Stomach (tissue), 4 donors: ENCODE data around the gene KCTD17.

Experiments used
- CTCF ChIP-seq, 7 experiments: fragments of 450-650 bp in 4 of 7; fragments of 200-600 bp in 3 of 7; sonication (generic) in 3 of 7; IDR thresholded peaks; one replicate each; pipeline ENCODE4 v1.5.1; 2016 to 2019; ENCODE audit warnings: antibody characterized with exemption in 7 of 7, control low read depth in 2 of 7, mild to moderate bottlenecking in 1 of 7
- EP300 ChIP-seq: sonication (generic); formaldehyde crosslinking; IDR thresholded peaks from one replicate; pipeline ENCODE4 v1.6.1; 2017; ENCODE audit warnings: antibody characterized with exemption
- POLR2A ChIP-seq, 4 donors: fragments of 450-650 bp; IDR thresholded peaks; one replicate each; pipeline ENCODE4 v1.6.1; 2016; ENCODE audit warnings: antibody characterized with exemption in 4 of 4, control low read depth in 2 of 4, mild to moderate bottlenecking in 1 of 4, moderate library complexity in 1 of 4
- POLR2AphosphoS5 ChIP-seq, 3 donors: sonication (generic); formaldehyde crosslinking; IDR thresholded peaks; one replicate each; pipeline ENCODE4 v1.6.1; 2016; ENCODE audit warnings: antibody characterized with exemption in 3 of 3

GRCh38 chr22:37100589-37101127 is 49.1 kb downstream of the KCTD17 start:
- TF ChIP-seq POLR2A (IDR thresholded peaks at IDR 0.05): no peak
- TF ChIP-seq POLR2AphosphoS5 (IDR thresholded peaks at IDR 0.05): no peak
- TF ChIP-seq CTCF (IDR thresholded peaks at IDR 0.05): no peak
- TF ChIP-seq EP300: no peak
